Body of pancreas (tissue), 4 donors: ENCODE data around the gene NR1H4. TPM values are rescaled to one million over a fixed set of nuclear protein-coding genes. Genes with fewer than 3 reads are reported as not detected.

Source experiments
- ATAC-seq: fragments of 150-250 bp; one replicate; pipeline ENCODE4 v1.9.1; 2016
- DNase-seq, 4 donors: peaks; one replicate each; pipeline ENCODE4 v3.0.0-alpha.2; 2019
- H3K27ac ChIP-seq, 4 donors: fragments of 200-600 bp; sonication (generic); 1 replicate in 3 of 4; 2 replicates in 1 of 4; pipeline versions ENCODE4 v1.5.1 to v1.6.1; 2016 to 2019; ENCODE audit warnings: mild to moderate bottlenecking in 1 of 4, mixed read lengths in 1 of 4, moderate library complexity in 1 of 4
- H3K27me3 ChIP-seq, 2 donors: fragments of 200-600 bp; sonication (generic); one replicate each; pipeline ENCODE4 v1.6.0; 2016; ENCODE audit warnings: mild to moderate bottlenecking in 1 of 2
- H3K36me3 ChIP-seq, 2 donors: fragments of 200-600 bp; sonication (generic); replicated peaks in 1 of 2; 2 replicates each; pipeline ENCODE4 v1.5.1; 2016; ENCODE audit warnings: low read depth in 2 of 2; ENCODE audit not compliant: insufficient read depth in 1 of 2
- H3K4me1 ChIP-seq: fragments of 200-600 bp; sonication (generic); one replicate; pipeline ENCODE4 v1.6.0; 2016
- H3K4me3 ChIP-seq, 2 donors: fragments of 200-600 bp; sonication (generic); 1 replicate in 1 of 2; 2 replicates in 1 of 2; pipeline ENCODE4 v1.5.1; 2016 to 2019
- H3K9me3 ChIP-seq, 3 donors: fragments of 200-600 bp; sonication (generic); 1 replicate in 2 of 3; 2 replicates in 1 of 3; pipeline ENCODE4 v1.5.1; 2016
- POLR2A ChIP-seq, 3 donors: fragments of 450-650 bp; IDR thresholded peaks; one replicate each; pipeline ENCODE4 v1.6.1; 2016; ENCODE audit warnings: antibody characterized with exemption in 3 of 3, mild to moderate bottlenecking in 2 of 3
- WGBS, 2 donors: methylation state at CpG; one replicate each; pipeline ENCODE4 v1.1.5; 2017; 5-methylcytosine and 5-hydroxymethylcytosine counted together
- intact Hi-C: fragments of 100-400 bp; cut with DNase I; formaldehyde crosslinking; loops from one replicate; pipeline ENCODE4 v1.15.1; 2023
- total RNA-seq, 2 donors: library from RNA; depleted of rRNA; stranded (reverse); fragments of >200 nt; gene quantifications; one replicate each; pipeline ENCODE4 v1.1.0, GENCODE V29; 2016
- TF ChIP-seq, protein P1 (sequence below), 7 experiments: fragments of 450-650 bp in 4 of 7; fragments of 200-600 bp in 3 of 7; sonication (generic) in 3 of 7; IDR thresholded peaks; one replicate each; pipeline ENCODE4 v1.5.1; 2016 to 2019; ENCODE audit warnings: antibody characterized with exemption in 7 of 7

The NR1H4 gene
- total RNA-seq, 2 donors from 2014 or later: 1.3 to 2.9 TPM

DNA sequence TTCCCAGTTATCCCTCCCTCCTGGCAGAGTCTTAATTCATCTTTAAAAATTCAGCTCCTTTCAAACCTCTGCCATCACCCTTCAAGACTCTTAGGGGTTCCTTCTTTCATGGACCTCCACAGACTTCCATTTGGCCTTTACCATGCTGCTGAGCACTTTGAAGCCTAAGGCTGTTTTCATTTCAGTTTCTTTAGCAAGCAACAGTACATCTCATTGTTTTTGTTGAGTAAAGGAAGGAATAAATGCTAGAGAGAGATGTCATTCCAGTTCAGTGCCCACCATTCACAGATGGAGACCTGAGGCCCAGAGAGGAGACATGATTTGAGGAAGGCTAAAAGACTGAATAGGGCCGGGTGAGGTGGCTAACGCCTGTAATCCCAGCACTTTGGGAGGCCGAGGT lies 98.5 kb downstream of the NR1H4 start:
- DNase-seq: no peak
- no peaks in the 10 kb centered on the region for H3K27me3 ChIP-seq
- no peak overlapping the region for H3K4me3 ChIP-seq
- H3K27ac ChIP-seq: no peak overlapping the region
- no peaks in the 10 kb centered on the region for H3K9me3 ChIP-seq
- no peaks in the 10 kb centered on the region for H3K36me3 ChIP-seq
- no peak for ATAC-seq
- intact Hi-C loops: no loop called here
- TF ChIP-seq, protein P1, sequence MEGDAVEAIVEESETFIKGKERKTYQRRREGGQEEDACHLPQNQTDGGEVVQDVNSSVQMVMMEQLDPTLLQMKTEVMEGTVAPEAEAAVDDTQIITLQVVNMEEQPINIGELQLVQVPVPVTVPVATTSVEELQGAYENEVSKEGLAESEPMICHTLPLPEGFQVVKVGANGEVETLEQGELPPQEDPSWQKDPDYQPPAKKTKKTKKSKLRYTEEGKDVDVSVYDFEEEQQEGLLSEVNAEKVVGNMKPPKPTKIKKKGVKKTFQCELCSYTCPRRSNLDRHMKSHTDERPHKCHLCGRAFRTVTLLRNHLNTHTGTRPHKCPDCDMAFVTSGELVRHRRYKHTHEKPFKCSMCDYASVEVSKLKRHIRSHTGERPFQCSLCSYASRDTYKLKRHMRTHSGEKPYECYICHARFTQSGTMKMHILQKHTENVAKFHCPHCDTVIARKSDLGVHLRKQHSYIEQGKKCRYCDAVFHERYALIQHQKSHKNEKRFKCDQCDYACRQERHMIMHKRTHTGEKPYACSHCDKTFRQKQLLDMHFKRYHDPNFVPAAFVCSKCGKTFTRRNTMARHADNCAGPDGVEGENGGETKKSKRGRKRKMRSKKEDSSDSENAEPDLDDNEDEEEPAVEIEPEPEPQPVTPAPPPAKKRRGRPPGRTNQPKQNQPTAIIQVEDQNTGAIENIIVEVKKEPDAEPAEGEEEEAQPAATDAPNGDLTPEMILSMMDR (IDR thresholded peaks at IDR 0.05): no peak
- TF ChIP-seq POLR2A (IDR thresholded peaks at IDR 0.05): no peak
- peaks cover 18% of the 10 kb centered on the region for H3K4me1 ChIP-seq
- WGBS, 2 donors: 94 to 100% methylated on average over 3 of the region's 3 CpGs

DNA sequence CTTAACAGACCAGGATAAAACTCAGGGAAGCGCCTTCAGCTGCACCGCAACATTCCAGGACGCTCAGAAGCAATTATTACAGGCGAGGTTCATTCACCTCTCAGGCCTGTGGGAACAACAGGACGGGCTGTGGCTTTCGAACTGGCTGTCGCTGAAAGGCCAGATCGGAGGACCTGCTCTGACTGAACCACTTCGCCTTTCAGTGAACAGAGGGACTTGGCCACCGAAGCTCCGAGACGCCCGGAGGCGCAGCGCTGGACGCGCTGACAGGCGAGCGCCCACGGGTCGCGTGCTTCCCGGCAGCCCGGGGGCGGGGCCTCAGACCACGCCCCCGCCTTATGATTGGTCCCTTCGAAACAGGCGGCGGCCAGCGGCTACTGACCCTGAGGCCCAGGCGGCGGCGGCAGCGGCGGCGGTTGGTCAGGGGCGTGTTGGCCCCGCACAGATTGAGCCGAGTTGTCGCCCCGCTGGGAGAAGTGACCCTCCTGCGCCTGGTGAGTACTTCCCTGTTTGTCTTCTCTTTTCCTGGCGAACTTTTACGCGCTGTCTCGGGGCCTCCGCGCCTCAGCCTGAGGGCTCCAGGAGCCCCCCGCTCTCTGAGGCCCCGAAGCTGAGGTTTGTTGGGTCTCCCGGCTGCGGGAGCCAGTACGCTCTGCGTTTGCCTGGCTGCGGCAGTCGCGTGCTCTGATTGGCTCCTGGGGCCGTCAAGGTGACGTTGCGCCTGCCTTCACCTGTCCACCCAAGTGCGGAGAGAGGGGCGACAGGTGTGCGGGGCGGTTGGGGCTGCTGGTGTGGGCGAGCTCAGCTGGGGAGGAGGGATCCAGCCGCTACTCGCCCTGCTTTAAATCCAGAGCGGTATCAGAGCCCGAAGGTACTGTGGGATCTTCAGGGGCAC lies 99.9 kb downstream of the NR1H4 start, which contains the start of gene GAS2L3:
Gene GAS2L3, plus strand, starts transcription at position 393 of the 895 bp plus-strand sequence. CDS start 21,221 bp downstream, outside the sequence.
- no peaks in the 10 kb centered on the region for H3K27me3 ChIP-seq
- no peaks in the 10 kb centered on the region for H3K9me3 ChIP-seq
- peaks cover 18% of the 10 kb centered on the region for H3K4me1 ChIP-seq
- DNase-seq (peak; percentile 88 to 94 (median 92)), ATAC-seq (peak; percentile 98)
- H3K4me3 ChIP-seq: peak within 1 kb of the TSS; percentile 17 to 41
- intact Hi-C loops: no loop called here
- peak in 2 of 3 donors; percentile 56 to 71 for TF ChIP-seq POLR2A (IDR thresholded peaks at IDR 0.05)
- TF ChIP-seq, protein P1 (IDR thresholded peaks at IDR 0.05): no peak
- H3K27ac ChIP-seq: peak within 1 kb of the TSS in 3 of 4 donors; percentile 42 to 76 (median 71)
- 1 to 10% methylated on average over 2 to 68 of the region's 70 CpGs for WGBS, 2 donors
- H3K36me3 ChIP-seq: no peaks in the 10 kb centered on the region

DNA sequence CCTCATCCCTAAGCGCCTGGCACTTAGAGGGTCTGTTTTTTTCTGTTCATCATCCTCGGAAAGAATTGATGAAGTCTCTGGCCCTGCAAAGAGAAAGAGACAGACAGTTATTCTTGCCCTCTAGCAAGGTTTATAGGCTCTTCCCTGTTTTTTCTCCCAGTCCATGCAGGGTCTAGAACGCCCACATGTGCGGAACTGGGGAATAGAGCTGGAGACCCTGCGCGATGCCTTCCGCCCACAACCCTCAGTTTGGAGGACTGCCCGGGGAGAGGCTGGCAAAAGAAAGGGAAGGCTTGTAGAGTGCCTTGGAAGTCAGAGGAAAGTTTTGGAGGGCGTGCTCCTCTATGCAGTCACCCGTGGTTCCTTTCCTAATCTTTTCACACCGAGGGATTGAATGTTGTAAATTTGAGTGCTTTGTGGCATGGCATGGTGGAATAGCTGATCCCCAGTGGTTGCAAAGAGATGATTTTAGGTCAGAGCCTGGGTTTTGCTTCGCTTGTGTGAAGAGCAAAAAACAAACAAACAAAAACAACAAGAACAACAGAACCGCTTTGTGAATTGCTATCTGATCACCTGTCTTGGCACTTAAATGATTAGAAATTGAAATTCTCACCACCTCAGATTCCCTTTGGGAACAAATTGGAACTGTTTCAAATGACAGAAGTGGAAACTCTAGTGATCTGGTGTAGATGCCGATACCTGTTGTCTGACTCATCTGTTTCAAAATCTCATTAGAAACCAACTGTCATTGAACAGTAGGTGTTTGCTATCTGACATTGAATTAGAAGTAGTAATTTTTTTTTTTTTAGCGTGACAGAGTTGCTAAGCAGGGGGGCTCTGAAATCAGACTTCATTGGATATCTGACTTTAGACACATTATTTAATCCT lies 100.8 kb downstream of the NR1H4 start:
- Histone ChIP-seq H3K9me3 (no peaks in the 10 kb centered on the region), H3K27ac (peak overlapping the region in 3 of 4 donors; percentile 42 to 76 (median 71)), H3K36me3 (no peaks in the 10 kb centered on the region), H3K4me3 (peak overlapping the region in 1 of 2 donors; percentile 41), H3K4me1 (peaks cover 18% of the 10 kb centered on the region), H3K27me3 (no peaks in the 10 kb centered on the region)
- intact Hi-C loops: no loop called here
- 4 to 7% methylated on average over 15 of the region's 15 CpGs for WGBS, 2 donors
- TF ChIP-seq, protein P1 (IDR thresholded peaks at IDR 0.05): no peak
- no peak for TF ChIP-seq POLR2A (IDR thresholded peaks at IDR 0.05)
- ATAC-seq (peak; percentile 9), DNase-seq (peak in 2 of 4 donors; percentile 7 to 16)

DNA sequence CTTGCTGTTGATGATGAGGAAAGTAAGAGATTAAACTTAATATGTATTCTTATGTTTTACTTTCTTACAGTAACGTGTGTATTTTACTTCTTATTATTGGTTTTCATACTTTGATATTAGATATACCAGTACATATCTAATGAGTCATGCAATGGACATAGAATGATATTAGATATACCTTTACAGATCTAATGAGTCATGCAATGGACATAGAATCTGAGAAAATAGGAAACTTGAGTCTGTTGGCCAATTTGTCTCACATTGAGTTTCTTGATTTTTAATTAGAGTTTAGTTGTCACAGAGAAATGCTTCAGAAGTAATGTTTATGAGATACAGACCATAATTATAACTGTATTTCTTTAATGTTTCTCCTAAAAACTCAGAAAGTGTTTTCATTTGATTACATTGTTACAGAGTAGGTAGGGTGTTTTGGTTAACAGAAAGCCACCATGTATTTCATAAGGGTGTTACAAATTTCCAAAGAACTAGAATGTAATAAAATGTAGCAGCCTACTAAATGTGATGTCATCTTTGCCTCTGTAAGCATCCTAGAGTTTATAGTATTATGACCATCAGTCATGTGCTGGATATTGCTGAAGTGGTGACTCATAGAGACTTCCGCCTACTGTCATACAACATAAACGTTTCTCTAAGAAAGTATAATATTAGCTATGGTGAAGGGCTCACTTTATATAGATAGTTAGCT lies 102.8 kb downstream of the NR1H4 start:
- peaks cover 18% of the 10 kb centered on the region for H3K4me1 ChIP-seq
- H3K36me3 ChIP-seq: no peaks in the 10 kb centered on the region
- no peaks in the 10 kb centered on the region for H3K27me3 ChIP-seq
- peak overlapping the region in 1 of 4 donors; percentile 20 for H3K27ac ChIP-seq
- no peaks in the 10 kb centered on the region for H3K9me3 ChIP-seq
- WGBS, 2 donors: 71 to 73% methylated on average over 3 of the region's 3 CpGs
- no peak for TF ChIP-seq POLR2A (IDR thresholded peaks at IDR 0.05)
- TF ChIP-seq, protein P1 (IDR thresholded peaks at IDR 0.05): no peak
- no peak for ATAC-seq
- no peak overlapping the region for H3K4me3 ChIP-seq
- DNase-seq: peak in 1 of 4 donors; percentile 13
- intact Hi-C loops: no loop called here
